ENCODE results near the gene TRMT10B.
"Not testable (repeated sequence)": the region's sequence is repeated elsewhere in the genome, so short reads cannot be mapped to it uniquely, and the experiment has no call there.

The TRMT10B gene

DNA sequence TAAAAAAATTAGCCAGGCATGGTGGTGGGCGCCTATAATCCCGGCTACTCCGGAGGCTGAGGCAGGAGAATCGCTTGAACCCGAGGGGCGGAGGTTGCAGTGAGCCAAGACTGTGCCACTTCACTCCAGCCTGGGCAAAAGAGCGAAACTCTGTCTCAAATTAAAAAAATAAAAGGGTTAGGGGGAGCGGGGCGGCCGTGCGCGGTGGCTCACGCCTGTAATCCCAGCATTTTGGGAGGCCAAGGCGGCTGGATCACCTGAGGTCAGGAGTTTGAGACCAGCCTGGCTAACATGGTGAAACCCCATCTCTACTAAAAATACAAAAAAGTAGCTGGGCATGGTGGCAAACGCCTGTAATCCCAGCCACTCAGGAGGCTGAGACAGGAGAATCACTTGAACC lies 56.1 kb downstream of the TRMT10B start:
- H3K27ac ChIP-seq (ENCODE audit: low read length); H3K4me3 ChIP-seq (ENCODE audit: low read length); H3K9ac ChIP-seq (ENCODE audit: low read depth, low read length); H3K27me3 ChIP-seq (ENCODE audit: insufficient read depth, low read length); H3K36me3 ChIP-seq (ENCODE audit: insufficient read depth, low read depth, low read length); H3K9me3 ChIP-seq (ENCODE audit: insufficient read depth, low read depth, low read length); H3K4me1 ChIP-seq (ENCODE audit: insufficient read depth, low read length): not testable (repeated sequence)

DNA sequence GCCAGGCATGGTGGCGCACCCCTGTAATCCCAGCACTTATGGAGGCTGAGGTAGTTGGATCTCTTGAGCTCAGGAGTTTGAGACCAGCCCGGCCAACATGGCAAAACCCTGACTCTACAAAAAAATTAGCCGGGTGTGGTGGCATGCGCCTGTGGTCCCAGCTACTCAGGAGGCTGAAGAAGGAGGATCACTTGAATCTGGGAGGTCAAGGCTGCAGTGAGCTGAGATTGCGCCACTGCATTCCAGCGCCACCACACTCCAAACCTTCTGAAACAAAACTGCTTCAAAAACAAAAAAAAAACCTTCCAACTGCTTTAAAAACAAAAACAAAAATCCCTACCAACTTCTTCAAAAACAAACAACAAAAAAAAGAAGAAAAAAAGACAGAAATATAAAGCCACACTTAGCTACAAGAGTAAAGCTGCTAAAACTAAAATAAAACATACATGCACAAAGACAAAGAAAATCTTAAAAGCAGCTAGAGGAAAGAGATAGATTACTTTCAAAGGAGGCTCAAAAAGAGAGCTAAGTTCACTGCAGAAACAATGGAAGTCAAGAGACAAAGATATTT lies 58.4 kb downstream of the TRMT10B start:
- Histone ChIP-seq H3K9me3 (ENCODE audit: insufficient read depth, low read depth, low read length) (no peaks in the 10 kb centered on the region), H3K27ac (ENCODE audit: low read length) (no peak overlapping the region), H3K9ac (ENCODE audit: low read depth, low read length) (no peak overlapping the region), H3K27me3 (ENCODE audit: insufficient read depth, low read length) (no peaks in the 10 kb centered on the region), H3K36me3 (ENCODE audit: insufficient read depth, low read depth, low read length) (no peaks in the 10 kb centered on the region), H3K4me3 (ENCODE audit: low read length) (no peak overlapping the region), H3K4me1 (ENCODE audit: insufficient read depth, low read length) (no peaks in the 10 kb centered on the region)

DNA sequence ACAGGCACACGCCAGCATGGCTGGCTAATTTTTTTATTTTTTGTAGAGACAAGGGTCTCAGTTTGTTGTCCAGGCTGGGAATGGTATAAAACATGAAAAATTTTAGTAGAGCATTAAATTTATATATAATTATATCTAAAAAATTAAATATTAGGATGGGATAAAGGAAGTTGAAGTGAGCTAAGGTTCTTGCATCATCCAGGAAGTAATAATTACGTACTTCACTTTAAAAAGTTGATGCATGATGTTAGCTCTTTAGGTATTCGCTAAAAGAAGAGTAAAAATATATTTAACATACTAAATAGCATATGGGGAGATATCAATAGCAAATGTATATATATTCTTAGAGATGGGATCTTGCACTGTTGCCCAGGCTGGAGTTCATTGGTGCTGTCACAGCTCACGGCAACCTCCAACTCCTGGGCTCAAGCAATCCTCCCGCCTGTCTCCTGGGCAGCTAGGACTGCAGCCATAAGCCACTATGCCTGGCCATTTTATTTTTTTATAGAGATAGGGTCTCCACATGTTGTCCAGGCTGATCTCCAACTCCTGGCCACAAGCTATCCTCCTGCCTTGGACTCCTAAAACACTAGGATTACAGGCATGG lies 59.3 kb downstream of the TRMT10B start:
- no peaks in the 10 kb centered on the region for H3K36me3 ChIP-seq (ENCODE audit: insufficient read depth, low read depth, low read length)
- no peak overlapping the region for H3K9ac ChIP-seq (ENCODE audit: low read depth, low read length)
- no peak overlapping the region for H3K27ac ChIP-seq (ENCODE audit: low read length)
- no peaks in the 10 kb centered on the region for H3K27me3 ChIP-seq (ENCODE audit: insufficient read depth, low read length)
- no peak overlapping the region for H3K4me3 ChIP-seq (ENCODE audit: low read length)
- H3K4me1 ChIP-seq (ENCODE audit: insufficient read depth, low read length) = no peaks in the 10 kb centered on the region
- H3K9me3 ChIP-seq (ENCODE audit: insufficient read depth, low read depth, low read length) = no peaks in the 10 kb centered on the region

DNA sequence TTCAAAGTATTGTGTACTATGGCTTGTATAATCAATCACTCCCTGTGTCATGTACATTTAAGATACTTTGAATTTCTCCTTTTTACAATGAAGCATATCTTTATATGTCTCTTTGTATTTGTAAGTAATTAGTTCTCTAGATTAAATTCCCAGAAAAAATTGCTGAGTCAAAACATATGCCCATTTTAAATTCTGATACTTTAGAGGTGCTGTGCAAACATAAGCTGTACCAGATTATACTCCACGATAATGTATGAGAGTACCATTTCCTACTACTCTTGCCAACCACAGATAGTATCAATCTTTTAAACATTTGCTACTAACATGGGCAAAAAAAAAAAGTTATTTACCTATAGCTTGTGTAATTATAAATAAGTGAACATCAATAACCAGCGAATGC lies 65.2 kb downstream of the TRMT10B start:
- H3K36me3 ChIP-seq (ENCODE audit: insufficient read depth, low read depth, low read length) = peaks cover 19% of the 10 kb centered on the region; the same call in 1 of the 2 replicates
- no peak overlapping the region for H3K27ac ChIP-seq (ENCODE audit: low read length)
- H3K9ac ChIP-seq (ENCODE audit: low read depth, low read length) = no peak overlapping the region

DNA sequence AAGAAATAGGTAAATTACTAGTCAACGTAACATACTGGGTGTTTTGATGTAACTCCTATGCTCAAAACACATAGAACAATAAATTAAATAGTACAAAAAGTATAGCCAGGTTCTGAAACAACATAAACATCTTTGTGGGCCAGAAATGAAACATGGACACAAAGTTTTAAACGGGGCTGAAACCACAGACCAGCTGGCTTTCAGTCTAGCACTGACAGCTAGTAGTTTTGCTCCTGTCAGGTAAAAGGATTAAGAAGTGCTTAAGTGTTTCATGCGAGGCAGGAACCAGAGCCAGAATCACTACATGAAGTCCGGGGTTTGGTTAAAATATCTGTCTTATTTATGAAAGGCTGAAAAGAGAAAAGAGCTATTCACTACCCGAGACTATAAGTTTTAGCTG lies 66.5 kb downstream of the TRMT10B start:
- H3K36me3 ChIP-seq (ENCODE audit: insufficient read depth, low read depth, low read length) = peaks cover 25% of the 10 kb centered on the region
- no peaks in the 10 kb centered on the region for H3K9me3 ChIP-seq (ENCODE audit: insufficient read depth, low read depth, low read length)
- H3K27ac ChIP-seq (ENCODE audit: low read length) = no peak overlapping the region

More for the DNA sequence above, 65.2 kb downstream of the TRMT10B start:
- Histone ChIP-seq H3K4me1 (ENCODE audit: insufficient read depth, low read length) (no peaks in the 10 kb centered on the region), H3K9me3 (ENCODE audit: insufficient read depth, low read depth, low read length) (no peaks in the 10 kb centered on the region), H3K27me3 (ENCODE audit: insufficient read depth, low read length) (no peaks in the 10 kb centered on the region), H3K4me3 (ENCODE audit: low read length) (no peak overlapping the region)

DNA sequence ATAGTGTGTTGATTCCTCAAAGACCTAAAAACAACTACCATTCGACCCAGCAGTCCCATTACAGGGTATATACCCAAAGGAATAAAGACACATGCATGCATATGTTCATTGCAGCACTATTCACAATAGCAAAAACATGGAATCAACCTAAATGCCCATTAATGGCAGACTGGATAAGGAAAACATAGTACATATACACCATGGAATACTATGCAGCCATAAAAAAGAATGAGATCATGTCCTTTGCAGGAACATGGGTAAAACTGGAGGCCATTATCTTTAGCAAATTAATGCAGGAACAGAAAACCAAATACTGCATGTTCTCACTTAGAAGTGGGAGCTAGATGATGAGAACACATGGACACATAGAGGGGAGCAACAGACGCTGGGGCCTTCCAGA lies 71.6 kb downstream of the TRMT10B start:
- H3K4me3 ChIP-seq (ENCODE audit: low read length); H3K27ac ChIP-seq (ENCODE audit: low read length); H3K9me3 ChIP-seq (ENCODE audit: insufficient read depth, low read depth, low read length); H3K4me1 ChIP-seq (ENCODE audit: insufficient read depth, low read length); H3K9ac ChIP-seq (ENCODE audit: low read depth, low read length); H3K27me3 ChIP-seq (ENCODE audit: insufficient read depth, low read length): not testable (repeated sequence)
- peaks cover 32% of the 10 kb centered on the region for H3K36me3 ChIP-seq (ENCODE audit: insufficient read depth, low read depth, low read length)

More for the DNA sequence above, 66.5 kb downstream of the TRMT10B start:
- Histone ChIP-seq H3K9ac (ENCODE audit: low read depth, low read length) (no peak overlapping the region), H3K4me1 (ENCODE audit: insufficient read depth, low read length) (no peaks in the 10 kb centered on the region), H3K4me3 (ENCODE audit: low read length) (no peak overlapping the region), H3K27me3 (ENCODE audit: insufficient read depth, low read length) (no peaks in the 10 kb centered on the region)

DNA sequence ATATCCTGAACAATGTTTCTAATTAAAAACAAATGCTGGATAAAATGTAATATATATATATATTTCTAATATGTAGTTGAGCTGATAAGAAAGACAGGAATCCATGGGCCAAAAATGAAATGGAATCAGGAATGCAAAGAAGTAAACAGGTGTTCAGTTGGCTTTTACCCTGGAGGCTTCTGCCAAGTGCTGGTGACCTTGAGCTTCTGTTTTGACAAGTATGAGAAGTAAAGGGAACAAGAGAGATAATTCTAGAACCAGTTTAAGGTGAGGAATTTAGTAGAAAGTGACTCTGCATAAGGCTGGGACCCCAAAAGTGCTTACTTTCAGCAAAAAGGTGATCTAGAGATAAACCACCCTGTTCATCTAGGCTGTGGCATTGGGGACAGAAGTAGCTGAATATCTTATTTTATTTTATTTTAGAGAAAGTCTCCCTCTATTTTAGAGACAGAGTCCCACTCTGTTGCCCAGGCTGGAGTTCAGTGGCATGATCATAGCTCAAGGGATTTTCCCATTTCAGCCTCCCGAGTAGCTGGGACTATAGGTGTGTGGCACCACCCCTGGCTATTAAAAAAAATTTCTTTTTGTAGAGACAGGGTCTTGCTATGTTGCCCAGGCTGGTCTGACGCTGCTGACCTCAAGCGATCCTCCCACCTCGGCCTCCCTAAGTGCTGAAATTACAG lies 74.0 kb downstream of the TRMT10B start:
- no peaks in the 10 kb centered on the region for H3K4me1 ChIP-seq (ENCODE audit: insufficient read depth, low read length)
- no peak overlapping the region for H3K27ac ChIP-seq (ENCODE audit: low read length)
- H3K4me3 ChIP-seq (ENCODE audit: low read length) = no peak overlapping the region
- H3K27me3 ChIP-seq (ENCODE audit: insufficient read depth, low read length) = no peaks in the 10 kb centered on the region
- H3K36me3 ChIP-seq (ENCODE audit: insufficient read depth, low read depth, low read length) = peaks cover 20% of the 10 kb centered on the region
- no peaks in the 10 kb centered on the region for H3K9me3 ChIP-seq (ENCODE audit: insufficient read depth, low read depth, low read length)
- no peak overlapping the region for H3K9ac ChIP-seq (ENCODE audit: low read depth, low read length)

Data from iPS-20b (cell line).